HT1080 (cell line): Measurements from ENCODE around the gene TIMM22. TPM values are rescaled to one million over a fixed set of nuclear protein-coding genes. Genes with fewer than 3 reads are reported as not detected.
"Not testable (repeated sequence)": the region's sequence is repeated elsewhere in the genome, so short reads cannot be mapped to it uniquely, and the experiment has no call there.

Experiments used
- DNase-seq: peaks from one replicate; pipeline ENCODE4 v3.0.0-alpha.2; 2015; ENCODE audit warnings: low read depth
- total RNA-seq: library from RNA; depleted of rRNA; stranded (reverse); fragments of >200 nt; shearing (Covaris generic); gene quantifications from 2 replicates; pipeline ENCODE4 v1.2.3, GENCODE V29; 2014

The TIMM22 gene
- total RNA-seq, 1 experiment from 2014 or later: 25.2 TPM

GRCh38 chr17:1037238-1037879 is 40.4 kb downstream of the TIMM22 start:
- DNase-seq: no peak

GRCh38 chr17:1038459-1039122 is 41.7 kb downstream of the TIMM22 start:
- DNase-seq: no peak

GRCh38 chr17:1039123-1039507 is 42.2 kb downstream of the TIMM22 start:
- DNase-seq: no peak

- no peak for DNase-seq
Observed at GRCh38 chr17:1039511-1040215, 42.7 kb downstream of the TIMM22 start.

- no peak for DNase-seq
Observed at GRCh38 chr17:1040216-1040600, 43.3 kb downstream of the TIMM22 start.

- no peak for DNase-seq
Observed at GRCh38 chr17:1041746-1042145, 44.8 kb downstream of the TIMM22 start.

GRCh38 chr17:1042486-1042885 is 45.6 kb downstream of the TIMM22 start:
- DNase-seq: no peak

- DNase-seq: no peak
Observed at GRCh38 chr17:1043601-1044251, 46.8 kb downstream of the TIMM22 start.

GRCh38 chr17:1044387-1045009 is 47.6 kb downstream of the TIMM22 start:
- DNase-seq: not testable (repeated sequence)

GRCh38 chr17:1045456-1045855 is 48.5 kb downstream of the TIMM22 start:
- no peak for DNase-seq

- no peak for DNase-seq
Observed at GRCh38 chr17:1047177-1047878, 50.4 kb downstream of the TIMM22 start.

- DNase-seq: no peak
Observed at GRCh38 chr17:1047879-1048470, 51.0 kb downstream of the TIMM22 start.

GRCh38 chr17:1048516-1049115 is 51.7 kb downstream of the TIMM22 start:
- not testable (repeated sequence) for DNase-seq

- no peak for DNase-seq
Observed at GRCh38 chr17:1049446-1050225, 52.7 kb downstream of the TIMM22 start.

- DNase-seq: no peak
Observed at GRCh38 chr17:1050246-1050995, 53.5 kb downstream of the TIMM22 start.

GRCh38 chr17:1050996-1051925 is 54.3 kb downstream of the TIMM22 start:
- DNase-seq: no peak
